H9 (cell line): ENCODE data around the gene FCER1G. TPM values are rescaled to one million over a fixed set of nuclear protein-coding genes. Genes with fewer than 3 reads are reported as not detected.

ENCODE experiments used
- DNase-seq: peaks from one replicate; pipeline ENCODE4 v3.0.0-alpha.2; 2017
- H2AFZ ChIP-seq: one replicate; pipeline ENCODE4 v1.6.1; 2013; ENCODE audit warnings: mild to moderate bottlenecking, low read length, control low read depth, moderate library complexity
- H2AK5ac ChIP-seq: 2 replicates; pipeline ENCODE4 v1.6.1; 2013; ENCODE audit warnings: low read length, control low read depth, mixed read lengths; ENCODE audit not compliant: insufficient read length
- H2BK120ac ChIP-seq: one replicate; pipeline ENCODE4 v1.6.1; 2013; ENCODE audit warnings: low read depth, mild to moderate bottlenecking, low read length, control low read depth, inconsistent platforms; ENCODE audit not compliant: poor library complexity, severe bottlenecking
- H2BK12ac ChIP-seq: 2 replicates; pipeline ENCODE4 v1.6.1; 2013; ENCODE audit warnings: low read length, control low read depth, mixed read lengths, low read depth; ENCODE audit not compliant: insufficient read length
- H2BK15ac ChIP-seq: 2 replicates; pipeline ENCODE4 v1.6.1; 2013; ENCODE audit warnings: low read depth, low read length, control low read depth
- H2BK20ac ChIP-seq: one replicate; pipeline ENCODE4 v1.6.1; 2013; ENCODE audit warnings: low read depth, mild to moderate bottlenecking, low read length, control low read depth, inconsistent platforms; ENCODE audit not compliant: poor library complexity, severe bottlenecking
- H2BK5ac ChIP-seq: 2 replicates; pipeline ENCODE4 v1.6.1; 2013; ENCODE audit warnings: low read length, control low read depth, mixed read lengths; ENCODE audit not compliant: insufficient read length
- H3K14ac ChIP-seq: 2 replicates; pipeline ENCODE4 v1.6.1; 2013; ENCODE audit warnings: low read length, control low read depth; ENCODE audit not compliant: insufficient read depth
- H3K18ac ChIP-seq: 2 replicates; pipeline ENCODE4 v1.6.1; 2013; ENCODE audit warnings: low read depth, mild to moderate bottlenecking, mixed read lengths, low read length, control low read depth; ENCODE audit not compliant: insufficient read length
- H3K23ac ChIP-seq: 2 replicates; pipeline ENCODE4 v1.6.1; 2013; ENCODE audit warnings: low read length, control low read depth, mixed read lengths, low read depth; ENCODE audit not compliant: insufficient read length
- H3K23me2 ChIP-seq: 2 replicates; pipeline ENCODE4 v1.6.1; 2013; ENCODE audit warnings: low read depth, mild to moderate bottlenecking, mixed read lengths, low read length, control low read depth; ENCODE audit not compliant: insufficient read length, poor library complexity, severe bottlenecking
- H3K27ac ChIP-seq: 2 replicates; pipeline ENCODE4 v1.5.1; 2013; ENCODE audit warnings: low read length, control low read depth, mixed read lengths, low read depth; ENCODE audit not compliant: insufficient read length
- H3K27me3 ChIP-seq: 2 replicates; pipeline ENCODE4 v1.6.1; 2013; ENCODE audit warnings: low read length, control low read depth, inconsistent platforms; ENCODE audit not compliant: insufficient read depth
- H3K4ac ChIP-seq: 2 replicates; pipeline ENCODE4 v1.6.1; 2013; ENCODE audit warnings: low read depth, mild to moderate bottlenecking, control low read depth, inconsistent platforms, low read length, moderate library complexity
- H3K4me1 ChIP-seq: 2 replicates; pipeline ENCODE4 v1.6.1; 2013; ENCODE audit warnings: low read length, control low read depth, inconsistent platforms; ENCODE audit not compliant: insufficient read depth
- H3K4me2 ChIP-seq: 2 replicates; pipeline ENCODE4 v1.6.1; 2013; ENCODE audit warnings: low read length, control low read depth, mixed read lengths; ENCODE audit not compliant: insufficient read length, insufficient read depth
- H3K56ac ChIP-seq: 2 replicates; pipeline ENCODE4 v1.6.1; 2013; ENCODE audit warnings: low read depth, mild to moderate bottlenecking, mixed read lengths, low read length, control low read depth; ENCODE audit not compliant: insufficient read length
- H3K79me1 ChIP-seq: 2 replicates; pipeline ENCODE4 v1.6.1; 2013; ENCODE audit warnings: low read depth, mild to moderate bottlenecking, moderate library complexity, low read length, control low read depth, inconsistent platforms; ENCODE audit not compliant: insufficient read depth, poor library complexity, severe bottlenecking
- H3K79me2 ChIP-seq: 2 replicates; pipeline ENCODE4 v1.6.1; 2013; ENCODE audit warnings: low read length, control low read depth, inconsistent platforms; ENCODE audit not compliant: insufficient read depth
- H3K9ac ChIP-seq: 2 replicates; pipeline ENCODE4 v1.6.1; 2013; ENCODE audit warnings: low read length, control low read depth, mixed read lengths; ENCODE audit not compliant: insufficient read length; ENCODE audit errors: extremely low read depth
- H3K9me3 ChIP-seq: one replicate; pipeline ENCODE4 v1.6.1; 2013; ENCODE audit warnings: low read depth, low read length, inconsistent platforms; ENCODE audit not compliant: control insufficient read depth
- H3T11ph ChIP-seq: one replicate; pipeline ENCODE4 v1.6.1; 2013; ENCODE audit warnings: mild to moderate bottlenecking, low read length, control low read depth, inconsistent platforms
- H4K20me1 ChIP-seq: one replicate; pipeline ENCODE4 v1.6.1; 2013; ENCODE audit not compliant: control insufficient read depth, insufficient read length, insufficient read depth
- H4K5ac ChIP-seq: 2 replicates; pipeline ENCODE4 v1.6.1; 2013; ENCODE audit warnings: low read depth, mild to moderate bottlenecking, mixed read lengths, low read length, control low read depth; ENCODE audit not compliant: insufficient read length
- H4K8ac ChIP-seq: replicated peaks from 2 replicates; pipeline ENCODE4 v1.6.1; 2013; ENCODE audit warnings: low read length, control low read depth, mixed read lengths, low read depth; ENCODE audit not compliant: insufficient read length
- H4K91ac ChIP-seq: 2 replicates; pipeline ENCODE4 v1.6.1; 2013; ENCODE audit warnings: low read depth, mild to moderate bottlenecking, moderate library complexity, mixed read lengths, low read length, control low read depth; ENCODE audit not compliant: insufficient read length
- H3K27ac Mint-ChIP-seq, 3 experiments: 2 replicates in 2 of 3; 3 replicates in 1 of 3; pipeline ENCODE4 v1.8.0; 2020 to 2021; ENCODE audit warnings: mixed read lengths in 3 of 3, mild to moderate bottlenecking in 1 of 3, moderate library complexity in 1 of 3
- H3K27me3 Mint-ChIP-seq: 2 replicates; pipeline ENCODE4 v1.8.0; 2021; ENCODE audit warnings: low read depth, mild to moderate bottlenecking, moderate library complexity, mixed read lengths
- H3K36me3 Mint-ChIP-seq, 3 experiments: 2 replicates in 2 of 3; 3 replicates in 1 of 3; pipeline ENCODE4 v1.8.0; 2020 to 2021; ENCODE audit warnings: low read depth in 3 of 3, mixed read lengths in 3 of 3; ENCODE audit not compliant: insufficient read depth in 1 of 3
- H3K4me1 Mint-ChIP-seq, 2 experiments: 2 replicates each; pipeline ENCODE4 v1.8.0; 2020; ENCODE audit warnings: mixed read lengths in 2 of 2
- H3K4me3 Mint-ChIP-seq, 2 experiments: 2 replicates in 1 of 2; 3 replicates in 1 of 2; pipeline ENCODE4 v1.8.0; 2020 to 2021; ENCODE audit warnings: mild to moderate bottlenecking in 2 of 2, mixed read lengths in 2 of 2, moderate library complexity in 1 of 2
- H3K9me3 Mint-ChIP-seq, 2 experiments: 2 replicates in 1 of 2; 3 replicates in 1 of 2; pipeline ENCODE4 v1.8.0; 2020; ENCODE audit warnings: mild to moderate bottlenecking in 2 of 2, mixed read lengths in 2 of 2, moderate library complexity in 1 of 2
- CTCF ChIP-seq: fragments of 200-600 bp; sonication (generic); conservative IDR thresholded peaks from 3 replicates; pipeline ENCODE4 v1.8.0; 2021; ENCODE audit warnings: antibody characterized with exemption, mild to moderate bottlenecking
- WGBS: extraction: QIAGEN DNeasy Blood & Tissue Kit; methylation state at CpG from one replicate; pipeline ENCODE4 v1.1.7; 2013; ENCODE audit warnings: missing lambda C conversion rate, low lambda C conversion rate, mixed read lengths; ENCODE audit not compliant: insufficient read length; ENCODE audit errors: extremely low coverage; 5-methylcytosine and 5-hydroxymethylcytosine counted together
- total RNA-seq: library from RNA; stranded (reverse); gene quantifications from 2 replicates; pipeline ENCODE4 v1.2.1, GENCODE V29; 2021

FCER1G gene
- total RNA-seq, 1 experiment from 2014 or later: 0.90 TPM

GRCh38 chr1:161218301-161219077 lies 3.4 kb downstream of the FCER1G start:
- Histone ChIP-seq H3K14ac (no peak overlapping the region), H2AK5ac (no peak overlapping the region), H2BK20ac (no peak overlapping the region), H2BK5ac (no peak overlapping the region), H3K4me1 (peaks cover 4% of the 10 kb centered on the region; the same call in 1 of the 2 replicates), H4K20me1 (no peaks in the 10 kb centered on the region), H3K27me3 (no peaks in the 10 kb centered on the region), H3K4me2 (no peak overlapping the region), H3T11ph (no peak overlapping the region), H2BK12ac (no peak overlapping the region), H4K8ac (no peak overlapping the region), H3K27ac (no peak overlapping the region), H3K9me3 (no peaks in the 10 kb centered on the region), H3K4ac (no peak overlapping the region), H2BK120ac (no peak overlapping the region), H4K5ac (no peak overlapping the region), H2BK15ac (no peak overlapping the region), H3K23ac (no peak overlapping the region), H3K9ac (no peak overlapping the region), H3K56ac (no peak overlapping the region), H4K91ac (no peak overlapping the region), H3K79me1 (no peaks in the 10 kb centered on the region), H3K23me2 (no peaks in the 10 kb centered on the region), H3K79me2 (no peaks in the 10 kb centered on the region), H2AFZ (no peak overlapping the region), H3K18ac (no peak overlapping the region)
- no peak for TF ChIP-seq CTCF
- Mint-ChIP-seq H3K4me1 (peaks cover 17 to 30% of the 10 kb centered on the region in 2 experiments), H3K27ac (peak overlapping the region in 1 of 3 experiments; percentile 64; a peak in 3 of 7 replicates), H3K9me3 (no peaks in the 10 kb centered on the region), H3K27me3 (no peaks in the 10 kb centered on the region), H3K36me3 (peaks cover 3 to 17% (median 15%) of the 10 kb centered on the region in 3 experiments; a peak in 6 of 7 replicates), H3K4me3 (no peak overlapping the region; a peak in 2 of 5 replicates)
- WGBS: no CpG with 5 or more reads among the region's 8 CpGs
- DNase-seq: no peak
